ENCODE data around the gene MYORG.

DNA sequence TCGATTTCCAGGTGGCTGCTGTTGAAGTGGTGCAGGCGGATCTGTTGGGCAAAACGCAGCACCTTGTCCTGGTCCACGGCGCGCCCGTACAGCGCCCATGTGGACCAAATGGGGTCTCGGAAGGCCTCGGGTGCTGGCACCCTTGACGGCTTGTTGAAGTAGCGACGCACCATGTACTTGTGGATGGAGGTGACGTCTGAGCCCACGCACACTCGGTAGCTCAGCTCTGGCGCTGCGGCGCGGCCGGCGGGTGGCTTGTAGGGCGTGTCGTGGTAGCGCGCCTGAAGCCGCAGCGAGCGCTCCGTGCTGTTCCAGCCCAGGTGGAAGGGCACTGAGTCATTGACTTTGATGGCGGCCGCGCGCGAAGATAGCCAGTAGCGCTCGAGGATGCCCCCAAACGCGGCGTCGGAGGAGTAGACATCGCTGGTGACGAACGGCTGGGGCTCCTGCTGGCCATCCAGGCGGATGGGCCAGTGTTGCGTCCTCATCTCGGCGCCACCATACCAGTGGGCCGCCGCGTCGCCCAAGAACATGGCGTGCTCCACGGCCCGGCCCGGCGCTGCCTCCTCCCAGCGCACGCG is 4.7 kb downstream of the MYORG start:
- TF ChIP-seq, protein P1, sequence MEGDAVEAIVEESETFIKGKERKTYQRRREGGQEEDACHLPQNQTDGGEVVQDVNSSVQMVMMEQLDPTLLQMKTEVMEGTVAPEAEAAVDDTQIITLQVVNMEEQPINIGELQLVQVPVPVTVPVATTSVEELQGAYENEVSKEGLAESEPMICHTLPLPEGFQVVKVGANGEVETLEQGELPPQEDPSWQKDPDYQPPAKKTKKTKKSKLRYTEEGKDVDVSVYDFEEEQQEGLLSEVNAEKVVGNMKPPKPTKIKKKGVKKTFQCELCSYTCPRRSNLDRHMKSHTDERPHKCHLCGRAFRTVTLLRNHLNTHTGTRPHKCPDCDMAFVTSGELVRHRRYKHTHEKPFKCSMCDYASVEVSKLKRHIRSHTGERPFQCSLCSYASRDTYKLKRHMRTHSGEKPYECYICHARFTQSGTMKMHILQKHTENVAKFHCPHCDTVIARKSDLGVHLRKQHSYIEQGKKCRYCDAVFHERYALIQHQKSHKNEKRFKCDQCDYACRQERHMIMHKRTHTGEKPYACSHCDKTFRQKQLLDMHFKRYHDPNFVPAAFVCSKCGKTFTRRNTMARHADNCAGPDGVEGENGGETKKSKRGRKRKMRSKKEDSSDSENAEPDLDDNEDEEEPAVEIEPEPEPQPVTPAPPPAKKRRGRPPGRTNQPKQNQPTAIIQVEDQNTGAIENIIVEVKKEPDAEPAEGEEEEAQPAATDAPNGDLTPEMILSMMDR (conservative IDR thresholded peaks at IDR 0.05; ENCODE audit: low read length) = no peak
- no peak for TF ChIP-seq EZH2phosphoT487 (IDR thresholded peaks at IDR 0.05; ENCODE audit: borderline replicate concordance)

Measured in Loucy (cell line).